Spleen (tissue), 7 donors: ENCODE results near the gene ANKRD10.

ENCODE experiments used
- CTCF ChIP-seq, 11 experiments: fragments of 200-600 bp in 7 of 11; fragments of 450-650 bp in 4 of 11; sonication (generic) in 4 of 11; IDR thresholded peaks in 8 of 11; conservative IDR thresholded peaks in 3 of 11; 1 replicate in 7 of 11; 2 replicates in 4 of 11; pipeline versions ENCODE4 v1.4.0 to v1.8.0; 2016 to 2021; ENCODE audit warnings: antibody characterized with exemption in 11 of 11, inconsistent platforms in 4 of 11, mild to moderate bottlenecking in 1 of 11
- POLR2AphosphoS5 ChIP-seq, 3 donors: sonication (generic); formaldehyde crosslinking; IDR thresholded peaks; one replicate each; pipeline ENCODE4 v1.5.1; 2017; ENCODE audit warnings: antibody characterized with exemption in 3 of 3
- donor health status: DM: no; HTN: no; CAD: no; lungs with moderate emphysema.
- donor health status: DM: no; HTN: no; CAD: no.
- donor health status: DM: no; HTN: no; CAD: no.

GRCh38 chr13:110836605-110836903 is 78.3 kb downstream of the ANKRD10 start:
- TF ChIP-seq CTCF (IDR thresholded peaks at IDR 0.05 in 8 of 11, conservative IDR thresholded peaks at IDR 0.05 in 3 of 11), result no peak
- no peak for TF ChIP-seq POLR2AphosphoS5 (IDR thresholded peaks at IDR 0.05)
